K562 (cell line): ENCODE data around the gene SLC22A3. TPM values are rescaled to one million over a fixed set of nuclear protein-coding genes. Genes with fewer than 3 reads are reported as not detected.

Experiments
- ATAC-seq: fragments of 200-7000 bp; cut with Tn5 transposase; 3 replicates; pipeline ENCODE4 v1.9.1; 2020; ENCODE audit warnings: moderate library complexity
- BruUV-seq: library from RNA; stranded (reverse); fragments of 400-500 nt; replicated peaks from 2 replicates; lab custom pipeline; 2021; lab: Mats Ljungman, UMichigan
- CTCF ChIA-PET: fragments of 300-600 bp; formaldehyde crosslinking; extraction: SDS; loops from one replicate; lab custom pipeline; 2021; ENCODE audit warnings: low intra/inter-chr PET ratio; lab: Yijun Ruan, JAX
- POLR2A ChIA-PET: fragments of 300-600, 350-650 bp; sonication (Branson Sonifier 250); formaldehyde crosslinking; extraction: SDS; loops from one replicate; lab custom pipeline; 2021; ENCODE audit warnings: antibody characterized with exemption, inconsistent platforms; lab: Yijun Ruan, JAX
- DNase-seq, 4 experiments: peaks; one replicate each; pipeline versions ENCODE4 v3.0.0 to v3.0.0-alpha.2; 2011 to 2018; ENCODE audit warnings: low spot score in 3 of 4, mixed read lengths in 3 of 4; ENCODE audit errors: extremely low read depth in 1 of 4
- FAIRE-seq: peaks from 2 replicates; lab custom pipeline; 2011; peaks lifted over from hg19 to GRCh38; lab: Jason Lieb, UNC
- H2AFZ ChIP-seq: 2 replicates; pipeline ENCODE4 v1.6.0; 2011; ENCODE audit warnings: low read depth, low read length, control low read depth, inconsistent platforms
- H3K27ac ChIP-seq: fragments of 200-600 bp; 3 replicates; pipeline ENCODE4 v1.8.0; 2011; ENCODE audit warnings: low read depth, mild to moderate bottlenecking, control low read depth, inconsistent platforms, low read length, moderate library complexity, mixed read lengths; ENCODE audit errors: extremely low read depth
- H3K27me3 ChIP-seq, 2 experiments: fragments of 300-600 bp in 1 of 2; 2 replicates in 1 of 2; 3 replicates in 1 of 2; pipeline versions ENCODE4 v1.6.0 to v1.8.0; 2011; ENCODE audit warnings: inconsistent platforms in 2 of 2, low read length in 2 of 2, mild to moderate bottlenecking in 1 of 2, mixed read lengths in 1 of 2, moderate library complexity in 1 of 2; ENCODE audit not compliant: control insufficient read depth in 2 of 2, insufficient read depth in 2 of 2
- H3K36me3 ChIP-seq: fragments of 300-600 bp; 3 replicates; pipeline ENCODE4 v1.8.0; 2011; ENCODE audit warnings: mild to moderate bottlenecking, low read length, inconsistent platforms; ENCODE audit not compliant: control insufficient read depth, insufficient read depth
- H3K4me1 ChIP-seq, 2 experiments: fragments of 200-600 bp in 1 of 2; replicated peaks in 1 of 2; 2 replicates in 1 of 2; 3 replicates in 1 of 2; pipeline versions ENCODE4 v1.5.1 to v1.8.0; 2011; ENCODE audit warnings: inconsistent platforms in 2 of 2, low read length in 2 of 2, mild to moderate bottlenecking in 1 of 2, mixed read lengths in 1 of 2, moderate library complexity in 1 of 2; ENCODE audit not compliant: control insufficient read depth in 2 of 2, insufficient read depth in 2 of 2
- H3K4me2 ChIP-seq: 2 replicates; pipeline ENCODE4 v1.6.1; 2011; ENCODE audit warnings: low read length, control low read depth, inconsistent platforms, mixed read lengths; ENCODE audit not compliant: insufficient read depth
- H3K4me3 ChIP-seq: fragments of 200-600 bp; sonication (generic), shearing (Covaris generic); 2 replicates; pipeline ENCODE4 v1.5.1; 2016; ENCODE audit warnings: control low read depth, inconsistent platforms
- H3K79me2 ChIP-seq: fragments of 200-600 bp; 3 replicates; pipeline ENCODE4 v1.8.0; 2011; ENCODE audit warnings: low read length, inconsistent platforms; ENCODE audit not compliant: control insufficient read depth, insufficient read depth
- H3K9ac ChIP-seq, 2 experiments: 2 replicates each; pipeline versions ENCODE4 v1.6.0 to v1.6.1; 2011; ENCODE audit warnings: low read depth in 2 of 2, low read length in 2 of 2, control low read depth in 1 of 2, inconsistent platforms in 1 of 2, mild to moderate bottlenecking in 1 of 2, mixed read lengths in 1 of 2; ENCODE audit not compliant: insufficient read depth in 1 of 2
- H3K9me1 ChIP-seq: one replicate; pipeline ENCODE4 v1.6.0; 2011; ENCODE audit warnings: inconsistent platforms, mild to moderate bottlenecking, low read length, moderate library complexity; ENCODE audit not compliant: control insufficient read depth, insufficient read depth
- H3K9me3 ChIP-seq: replicated peaks from 2 replicates; pipeline ENCODE4 v1.5.1; 2011; ENCODE audit warnings: low read depth, low read length, inconsistent platforms; ENCODE audit not compliant: control insufficient read depth, insufficient read depth
- H4K20me1 ChIP-seq: replicated peaks from 2 replicates; pipeline ENCODE4 v1.6.1; 2011; ENCODE audit warnings: low read length, inconsistent platforms, mixed read lengths; ENCODE audit not compliant: control insufficient read depth, insufficient read depth
- ARHGAP35 ChIP-seq: fragments of 450-650 bp; IDR thresholded peaks from 2 replicates; pipeline ENCODE4 v1.6.1; 2018; ENCODE audit not compliant: partially characterized antibody
- GTF2A2 ChIP-seq: IDR thresholded peaks from 2 replicates; pipeline ENCODE4 v1.6.1; 2016; ENCODE audit warnings: mild to moderate bottlenecking, missing genetic modification characterization, missing compliant biosample characterization
- HINFP ChIP-seq: fragments of 450-650 bp; conservative IDR thresholded peaks from 2 replicates; pipeline ENCODE4 v1.6.1; 2016; ENCODE audit warnings: missing genetic modification characterization, low read depth, mild to moderate bottlenecking, control low read depth, missing compliant biosample characterization
- HMGN3 ChIP-seq: IDR thresholded peaks from 2 replicates; pipeline ENCODE4 v1.6.1; 2011; ENCODE audit warnings: borderline replicate concordance, low read depth, mild to moderate bottlenecking, mixed read lengths, low read length; ENCODE audit not compliant: insufficient read length; ENCODE audit errors: extremely low read depth
- MAFF ChIP-seq: IDR thresholded peaks from 2 replicates; pipeline ENCODE4 v1.6.1; 2012; ENCODE audit warnings: low read length, improper control_type of control experiment
- PTBP1 ChIP-seq: fragments of 200-400 bp; formaldehyde crosslinking; IDR thresholded peaks from 2 replicates; pipeline ENCODE4 v1.6.1; 2017; ENCODE audit warnings: low read depth, low read length
- SETDB1 ChIP-seq: IDR thresholded peaks from one replicate; pipeline ENCODE4 v1.6.1; 2012; ENCODE audit warnings: low read length, control low read depth, inconsistent platforms
- SFPQ ChIP-seq: fragments of 200-400 bp; formaldehyde crosslinking; IDR thresholded peaks from 2 replicates; pipeline ENCODE4 v1.6.1; 2017; ENCODE audit warnings: mild to moderate bottlenecking, low read depth, low read length, moderate library complexity
- SNAPC5 ChIP-seq: fragments of 250-450 bp; sonication (Bioruptor Pico); IDR thresholded peaks from 2 replicates; pipeline ENCODE4 v1.8.0; 2021; ENCODE audit warnings: moderate library complexity, mild to moderate bottlenecking, inconsistent platforms
- ZBTB8A ChIP-seq: fragments of 450-650 bp; IDR thresholded peaks from 2 replicates; pipeline ENCODE4 v1.6.1; 2018; ENCODE audit warnings: mild to moderate bottlenecking, moderate library complexity; ENCODE audit not compliant: partially characterized antibody
- ZFP36 ChIP-seq: fragments of 150-350 bp; IDR thresholded peaks from 2 replicates; pipeline ENCODE4 v1.6.1; 2018; ENCODE audit warnings: low read length, low read depth; ENCODE audit not compliant: partially characterized antibody
- ZNF23 ChIP-seq: fragments of 250-450 bp; sonication (Bioruptor Pico); IDR thresholded peaks from 2 replicates; pipeline ENCODE4 v1.4.0; 2020; ENCODE audit warnings: mild to moderate bottlenecking
- ZNF77 ChIP-seq: fragments of 250-450 bp; sonication (Bioruptor Pico); IDR thresholded peaks from 2 replicates; pipeline ENCODE4 v1.5.0; 2020
- WGBS: fragments of 100-300 bp; shearing (Covaris generic); methylation state at CpG from one replicate; pipeline ENCODE4 v1.1.6; 2016; ENCODE audit warnings: low coverage, mixed read lengths; ENCODE audit not compliant: insufficient coverage; ENCODE audit errors: missing lambda C conversion rate; 5-methylcytosine and 5-hydroxymethylcytosine counted together
- in situ Hi-C: fragments of 300-500 bp; cut with MboI; formaldehyde crosslinking; loops from 4 replicates; pipeline ENCODE4 v1.15.0; 2018; ENCODE audit warnings: inconsistent platforms, mixed read lengths
- intact Hi-C: fragments of 100-400 bp; cut with micrococcal nuclease; formaldehyde crosslinking; loops from 2 replicates; pipeline ENCODE4 v1.14.2; 2022
- polyA plus RNA-seq, 8 experiments: library from polyadenylated mRNA; depleted of rRNA in 4 of 8; stranded (reverse) in 5 of 8; unstranded in 3 of 8; fragments of >200 nt; fragmentation: Nextera tagmentation in 2 of 8; fragmentation: Illumina TruSeq in 1 of 8; extraction: Ambion mirVana in 2 of 8; extraction: Trizol in 1 of 8; gene quantifications; 2 replicates each; pipeline versions ENCODE4 v1.2.1 to v1.2.3, GENCODE V29; 2011 to 2014; ENCODE audit warnings: inconsistent platforms in 1 of 8, missing spikeins in 1 of 8
- total RNA-seq, 7 experiments: library from RNA; depleted of rRNA in 6 of 7; stranded (reverse); fragments of >200 nt in 6 of 7; fragmentation: Illumina TruSeq in 2 of 7; extraction: Trizol in 2 of 7; gene quantifications; 2 replicates each; pipeline versions ENCODE4 v1.2.1 to v1.2.3, GENCODE V29; 2011 to 2021; ENCODE audit warnings: low replicate concordance in 1 of 7

SLC22A3 gene
- total and polyA plus RNA-seq, 9 of the 15 experiments (the other 6 are each of a cell fraction or from before 2014, with no cell fraction given): not detected

GRCh38 chr6:160344271-160344670, 3.9 kb upstream of the SLC22A3 start:
- ATAC-seq (no peak), FAIRE-seq (no peak), DNase-seq (no peak)
- Histone ChIP-seq H3K36me3 (no peaks in the 10 kb centered on the region), H3K9me1 (no peaks in the 10 kb centered on the region), H3K9me3 (no peaks in the 10 kb centered on the region), H3K27ac (no peak overlapping the region), H3K9ac (no peak overlapping the region), H3K79me2 (no peaks in the 10 kb centered on the region), H3K27me3 (peaks cover 14 to 29% of the 10 kb centered on the region in 2 experiments; a peak in 4 of 5 replicates), H3K4me1 (peaks cover 0 to 10% of the 10 kb centered on the region in 2 experiments; a peak in 1 of 5 replicates), H4K20me1 (no peaks in the 10 kb centered on the region), H3K4me3 (no peak overlapping the region), H3K4me2 (no peak overlapping the region), H2AFZ (no peak overlapping the region)
- 0% methylated on average over 3 of the region's 3 CpGs for WGBS
- ChIA-PET POLR2A (no interaction called here), CTCF (no interaction called here)
- intact Hi-C loops: no loop called here
- no peak for TF ChIP-seq MAFF
- TF ChIP-seq HMGN3: no peak
- no peak for TF ChIP-seq HINFP (tag)
- no peak for TF ChIP-seq ZNF77 (CRISPR knock-in tag)
- TF ChIP-seq SFPQ: no peak
- no peak for TF ChIP-seq ARHGAP35
- no peak for TF ChIP-seq SNAPC5 (CRISPR knock-in tag)
- TF ChIP-seq ZNF23 (CRISPR knock-in tag): no peak
- TF ChIP-seq PTBP1: no peak
- TF ChIP-seq SETDB1: no peak
- TF ChIP-seq ZBTB8A: no peak
- TF ChIP-seq GTF2A2 (tag): no peak
- no peak for TF ChIP-seq ZFP36
- in situ Hi-C loops: no loop called here
- BruUV-seq: no TSS peak
